SH-SY5Y (cell line): Measurements from ENCODE around the gene OR6B2.

Experiments
- GATA2 ChIP-seq: IDR thresholded peaks from 2 replicates; pipeline ENCODE4 v1.6.1; 2011; ENCODE audit warnings: mild to moderate bottlenecking, low read depth, low read length
- GATA3 ChIP-seq: IDR thresholded peaks from 2 replicates; pipeline ENCODE4 v1.6.1; 2011; ENCODE audit warnings: low read depth, mild to moderate bottlenecking, low read length, moderate library complexity

Gene OR6B2

DNA sequence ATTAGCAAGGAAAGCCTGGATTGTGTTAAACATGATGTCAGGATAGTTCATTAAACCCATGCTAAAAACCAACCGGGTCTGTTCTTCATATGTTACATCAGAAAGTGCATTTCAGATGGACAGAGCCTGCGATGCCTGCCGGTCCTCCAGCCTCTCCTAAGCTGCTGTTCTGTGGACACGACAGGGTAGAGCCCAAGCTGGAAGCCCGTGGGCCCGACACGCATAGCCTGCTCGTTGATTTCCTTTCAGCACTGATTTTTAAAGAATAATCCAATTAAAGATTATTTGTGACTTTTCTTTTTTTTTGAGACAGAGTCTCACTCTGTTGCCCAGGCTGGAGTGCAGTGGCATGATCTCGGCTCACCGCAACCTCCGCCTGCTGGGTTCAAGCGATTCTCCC lies 22.3 kb upstream of the OR6B2 start:
- TF ChIP-seq GATA2, result no peak
- TF ChIP-seq GATA3, result no peak

DNA sequence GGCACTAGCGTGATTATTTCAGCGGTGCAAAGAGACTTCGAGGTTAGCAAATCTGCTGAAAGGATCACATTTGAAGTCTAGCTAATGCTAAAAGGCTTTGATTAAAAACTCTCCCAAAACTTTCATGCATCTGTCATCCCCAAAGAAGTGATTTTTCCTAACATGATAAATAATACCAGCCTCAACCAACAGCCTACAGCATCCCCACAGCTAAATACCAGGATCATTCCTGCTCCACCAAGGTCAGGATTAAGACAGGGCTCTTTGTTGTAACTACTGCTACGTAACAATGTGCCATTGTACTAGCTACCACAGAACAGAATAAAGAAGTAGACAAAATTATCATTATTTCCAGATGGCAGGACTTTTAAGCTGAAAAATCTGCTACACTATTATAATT lies 21.5 kb upstream of the OR6B2 start:
- no peak for TF ChIP-seq GATA2
- no peak for TF ChIP-seq GATA3

DNA sequence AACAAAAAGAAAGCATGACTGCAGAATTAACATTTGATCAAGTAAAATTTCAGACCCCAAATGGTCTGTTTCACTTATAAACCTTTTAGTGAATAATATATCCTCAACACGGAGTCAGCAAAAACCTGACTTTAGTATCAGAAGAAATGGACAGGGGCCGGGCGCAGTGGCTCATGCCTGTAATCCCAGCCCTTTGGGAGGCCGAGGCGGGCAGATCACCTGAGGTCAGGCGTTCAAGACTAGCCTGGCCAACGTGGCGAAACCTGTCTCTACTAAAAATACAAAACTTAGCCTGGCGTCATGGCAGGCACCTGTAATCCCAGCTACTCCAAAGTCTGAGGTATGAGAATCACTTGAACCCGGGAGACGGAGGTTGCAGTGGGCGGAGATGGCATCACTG lies 20.0 kb upstream of the OR6B2 start:
- TF ChIP-seq GATA3 (no peak), GATA2 (no peak)

DNA sequence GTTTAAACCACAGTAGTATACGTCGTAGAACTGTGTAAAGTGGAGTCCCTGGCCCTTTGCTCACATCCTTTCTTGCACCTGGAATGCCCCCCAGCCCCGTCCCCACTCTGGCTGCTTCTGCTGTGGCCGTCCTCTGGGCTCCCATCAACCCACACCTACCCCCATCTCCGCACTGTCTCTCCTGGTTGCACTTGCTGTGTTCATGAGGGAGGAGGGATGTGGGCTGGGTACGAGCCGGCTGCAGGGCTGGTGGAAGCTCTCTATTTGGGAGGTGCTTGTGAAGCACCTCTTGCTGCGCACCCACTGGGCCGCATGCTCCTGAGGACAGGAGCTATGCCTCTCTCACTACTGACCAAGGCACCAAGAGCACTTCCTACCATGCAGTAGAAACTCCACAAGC lies 18.0 kb upstream of the OR6B2 start:
- TF ChIP-seq GATA3, result no peak
- no peak for TF ChIP-seq GATA2

DNA sequence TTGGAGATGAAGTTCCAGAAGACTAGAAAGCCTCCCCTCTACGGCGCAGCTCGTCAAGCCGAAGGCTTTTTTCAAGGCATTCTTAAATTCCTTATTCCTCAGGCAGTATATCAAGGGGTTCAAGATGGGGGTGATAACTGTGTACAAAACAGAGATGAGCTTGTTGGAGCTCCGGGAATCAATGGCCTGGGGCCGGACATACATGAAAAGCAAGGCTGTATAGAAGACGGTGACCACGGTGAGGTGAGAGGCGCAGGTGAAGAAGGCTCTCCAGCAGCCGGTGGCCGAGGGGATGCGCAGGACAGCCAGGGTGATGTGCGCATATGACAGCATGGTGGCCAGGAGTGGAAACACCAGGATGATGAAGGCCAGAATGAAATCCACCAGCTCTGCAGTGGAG lies 14.9 kb upstream of the OR6B2 start:
- TF ChIP-seq GATA2, result no peak
- TF ChIP-seq GATA3, result no peak

DNA sequence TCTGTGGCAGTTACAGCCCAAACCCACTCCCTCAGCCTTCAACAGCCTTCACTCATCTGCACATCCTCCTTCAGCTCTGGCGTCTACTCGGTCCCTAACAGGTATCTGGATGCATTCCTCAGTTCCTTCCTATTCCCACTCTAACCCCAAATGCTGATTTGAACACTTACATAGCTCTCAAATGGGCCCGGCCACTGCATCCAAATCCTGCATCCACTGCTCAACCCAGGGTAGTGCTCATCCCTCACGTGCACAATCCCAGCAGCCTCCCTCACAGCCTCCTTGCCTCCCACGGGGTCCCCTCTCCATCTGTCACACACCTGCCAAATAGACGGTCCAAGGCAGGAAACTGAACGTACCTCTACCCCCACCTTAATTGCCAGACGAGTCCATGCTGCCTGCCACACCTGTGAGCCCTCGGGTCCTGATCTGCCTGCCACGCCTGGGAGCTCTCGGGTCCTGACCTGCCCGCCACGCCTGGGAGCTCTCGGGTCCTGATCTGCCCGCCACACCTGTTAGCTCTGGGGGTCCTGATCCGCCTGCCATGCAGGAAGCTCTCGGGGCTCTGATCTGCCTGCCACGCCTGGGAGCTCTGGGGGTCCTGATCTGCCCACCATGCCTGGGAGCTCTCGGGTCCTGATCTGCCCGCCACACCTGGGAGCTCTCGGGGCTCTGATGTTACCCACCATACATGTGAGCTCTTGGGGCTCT lies 13.2 kb upstream of the OR6B2 start:
- TF ChIP-seq GATA3 (no peak), GATA2 (no peak)

DNA sequence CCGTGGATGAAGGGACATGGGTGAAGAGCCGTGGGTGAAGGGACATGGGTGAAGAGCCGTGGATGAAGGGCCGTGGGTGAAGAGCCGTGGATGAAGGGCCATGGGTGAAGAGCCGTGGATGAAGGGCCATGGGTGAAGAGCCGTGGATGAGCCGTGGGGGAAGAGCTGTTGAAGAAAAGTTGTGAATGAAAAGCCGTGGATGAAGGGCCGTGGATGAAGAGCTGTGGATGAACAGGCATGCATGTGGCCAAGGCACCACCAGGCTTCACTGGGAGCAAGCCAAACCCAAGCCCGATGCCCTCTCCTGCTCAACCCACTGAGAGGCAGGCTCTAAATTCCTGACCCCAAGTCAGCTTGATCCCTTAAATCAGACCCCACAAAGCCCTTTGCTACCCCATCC lies 12.5 kb upstream of the OR6B2 start:
- no peak for TF ChIP-seq GATA2
- TF ChIP-seq GATA3, result no peak

DNA sequence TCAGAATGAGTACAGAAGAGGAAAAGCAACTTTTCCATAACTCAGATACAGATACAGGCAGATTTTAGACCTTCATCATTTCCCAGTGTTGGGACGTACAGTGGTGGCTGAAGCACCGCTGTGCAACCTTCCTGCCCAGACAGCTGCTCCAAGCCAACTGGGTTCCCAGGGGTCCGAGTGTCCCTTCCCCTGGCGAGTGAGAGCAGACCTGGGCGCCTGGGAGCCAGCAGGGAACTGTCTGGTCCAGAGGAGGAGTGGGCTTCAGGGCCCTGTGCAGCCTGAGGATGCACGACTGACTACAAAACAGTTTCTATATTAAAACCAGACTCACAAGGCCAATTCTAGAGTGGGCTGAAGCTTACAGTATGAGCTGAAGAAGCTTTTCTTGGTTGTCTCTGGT lies 11.1 kb upstream of the OR6B2 start:
- TF ChIP-seq GATA2 (no peak), GATA3 (no peak)

DNA sequence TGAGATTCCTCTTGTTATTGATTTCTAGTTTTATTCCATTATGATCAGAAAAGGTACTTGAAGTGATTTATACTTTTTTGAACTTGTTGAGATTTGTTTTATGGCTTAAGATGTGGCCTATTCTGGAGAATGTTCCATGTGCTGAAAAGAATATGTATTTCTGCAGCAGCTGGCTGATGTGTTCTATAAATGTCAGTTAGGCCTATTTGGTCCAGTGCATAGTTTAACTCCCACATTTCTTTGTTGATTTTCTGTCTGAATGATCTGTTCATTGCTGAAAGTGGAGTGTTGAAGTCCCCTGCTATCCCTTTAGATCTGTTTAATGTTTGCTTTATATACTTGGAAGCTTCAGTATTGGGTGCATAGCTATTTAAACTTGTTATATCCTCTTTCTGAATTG lies 7.1 kb upstream of the OR6B2 start:
- TF ChIP-seq GATA3 (no peak), GATA2 (no peak)

DNA sequence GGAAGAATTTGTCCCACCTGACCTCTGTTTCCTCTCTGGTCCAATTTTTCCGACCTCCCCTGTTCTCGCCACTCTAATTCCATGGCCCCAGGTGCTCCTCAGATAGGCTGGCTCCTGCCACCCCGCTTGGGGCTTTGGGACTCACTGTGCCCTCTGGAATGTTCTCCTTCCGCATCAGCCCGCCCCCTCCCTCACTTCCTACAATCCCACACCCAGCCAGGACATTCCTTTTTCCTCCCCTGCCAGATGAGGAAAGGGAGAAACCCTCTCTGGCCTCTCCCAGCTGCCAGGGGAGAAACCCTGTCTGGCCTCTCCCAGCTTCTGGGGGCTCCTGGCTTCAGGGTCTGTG lies 3.1 kb upstream of the OR6B2 start:
- TF ChIP-seq GATA2 (no peak), GATA3 (no peak)

DNA sequence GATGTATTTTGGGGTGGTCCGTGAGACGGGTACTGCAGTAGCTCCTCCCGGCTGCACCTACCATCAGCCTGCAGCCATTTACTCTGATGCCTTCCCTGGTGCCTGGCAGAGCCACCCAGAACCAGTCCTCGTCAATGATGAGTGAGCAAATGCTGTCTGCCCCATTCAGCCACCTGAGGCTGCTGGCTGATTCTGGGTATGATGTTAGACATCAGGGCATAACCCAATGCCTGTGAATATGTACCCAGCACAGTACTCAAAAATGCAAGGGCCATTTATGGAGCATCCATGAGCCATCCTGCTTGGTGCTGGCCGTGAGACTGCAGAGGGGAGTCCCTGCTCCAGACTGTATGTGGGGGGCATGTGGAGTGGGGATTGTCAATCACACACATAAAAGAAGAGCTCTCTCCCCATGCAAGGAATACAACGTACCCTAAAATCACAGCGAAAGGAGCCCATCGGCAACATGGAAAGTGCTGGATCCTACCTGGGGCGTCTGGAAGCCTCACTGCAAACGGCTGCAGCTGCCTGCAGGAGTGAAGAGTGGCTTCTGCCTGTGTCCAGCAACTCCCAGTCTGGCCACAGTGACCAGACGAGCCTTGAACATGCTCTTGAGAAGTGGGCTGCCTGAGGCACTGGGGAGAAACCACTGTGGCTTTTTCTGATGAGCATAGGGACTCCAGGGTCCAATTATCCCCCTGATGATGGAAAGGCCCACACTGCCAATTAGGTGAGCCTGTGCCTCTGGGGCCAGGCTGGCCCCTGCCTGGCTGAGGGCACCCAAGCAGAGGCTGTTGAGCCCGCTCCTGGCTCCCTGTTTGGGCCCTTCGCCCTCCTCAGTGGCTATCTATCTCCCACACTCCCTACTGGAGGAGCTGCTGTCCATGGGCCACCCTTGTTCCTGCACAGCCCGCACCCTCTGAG lies 2.4 kb upstream of the OR6B2 start:
- no peak for TF ChIP-seq GATA3
- no peak for TF ChIP-seq GATA2

DNA sequence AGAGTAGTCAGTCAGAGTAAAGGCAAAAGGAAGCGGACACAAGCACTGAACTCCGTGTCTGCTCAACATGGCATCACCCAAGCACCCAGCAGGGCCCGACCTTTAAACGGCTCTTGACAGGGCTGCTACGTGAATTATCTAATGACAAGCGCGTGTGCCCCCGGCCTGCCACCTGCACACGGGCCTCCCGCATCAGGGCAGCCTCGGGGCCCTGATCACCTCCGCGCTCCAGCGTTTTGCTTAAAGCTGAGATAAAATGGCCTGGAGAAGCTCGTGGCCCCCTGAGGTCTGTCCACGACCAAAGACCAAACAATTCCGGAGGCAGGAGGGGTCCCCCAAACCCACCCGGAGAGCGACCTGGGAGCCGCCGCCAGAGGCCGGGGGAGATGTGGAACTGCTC lies 5.5 kb downstream of the OR6B2 start:
- no peak for TF ChIP-seq GATA3

DNA sequence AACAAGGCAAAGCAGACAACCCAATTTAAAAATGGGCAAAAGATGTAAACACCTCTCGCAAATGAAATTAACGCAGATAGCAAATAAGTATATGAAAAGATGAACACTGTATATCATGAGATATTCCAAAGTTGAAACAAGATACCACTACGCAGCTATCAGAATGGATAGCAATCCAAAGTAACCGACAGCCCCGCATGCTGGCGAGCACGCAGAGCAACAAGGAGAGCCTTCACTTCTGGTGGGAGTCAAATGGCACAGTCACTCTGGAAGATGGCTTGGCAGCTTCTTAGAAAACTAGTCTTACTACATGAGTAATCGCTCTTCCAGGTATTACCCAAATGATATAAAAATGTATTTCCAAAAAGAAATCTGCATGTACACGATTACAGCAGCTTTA lies 6.4 kb downstream of the OR6B2 start:
- TF ChIP-seq GATA2 (no peak), GATA3 (no peak)

DNA sequence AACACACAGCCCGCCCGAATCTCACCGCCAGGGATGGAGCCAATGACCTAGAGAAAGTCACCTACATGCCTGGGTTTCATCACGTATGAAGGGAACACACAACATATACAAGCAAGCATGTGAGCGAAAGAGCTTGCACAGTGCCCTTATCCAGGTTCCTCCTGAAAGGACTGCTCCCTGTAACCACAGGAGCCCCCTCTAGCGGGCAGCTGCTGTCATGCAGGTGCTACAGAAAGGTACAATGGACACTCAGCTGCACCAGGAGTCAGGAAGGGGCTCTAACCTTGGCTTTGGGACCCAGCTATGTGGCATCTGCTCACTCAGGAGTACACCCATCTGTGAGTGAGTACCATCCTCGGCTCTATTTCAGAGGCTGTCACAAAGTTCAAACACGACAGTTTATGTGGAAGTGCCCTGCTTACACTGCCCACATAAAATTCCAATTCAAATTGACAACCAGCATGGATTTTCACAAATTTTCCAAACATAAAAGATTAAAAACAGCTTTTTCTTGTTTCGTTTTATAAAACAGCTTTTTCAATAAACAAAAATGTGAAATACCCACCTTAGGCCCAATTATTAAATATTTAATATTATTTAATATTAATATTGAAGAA lies 8.6 kb downstream of the OR6B2 start:
- TF ChIP-seq GATA2, result no peak
